HG02970 (cell line): ENCODE measurements around the gene NUDT14.

Experiments
- ATAC-seq: cut with Tn5 transposase; IDR thresholded peaks from one replicate; pipeline ENCODE4 v1.9.1; 2021; ENCODE audit warnings: mild to moderate bottlenecking, moderate library complexity, moderate number of reproducible peaks; ENCODE audit not compliant: unreplicated experiment, low FRiP score

The NUDT14 gene

DNA sequence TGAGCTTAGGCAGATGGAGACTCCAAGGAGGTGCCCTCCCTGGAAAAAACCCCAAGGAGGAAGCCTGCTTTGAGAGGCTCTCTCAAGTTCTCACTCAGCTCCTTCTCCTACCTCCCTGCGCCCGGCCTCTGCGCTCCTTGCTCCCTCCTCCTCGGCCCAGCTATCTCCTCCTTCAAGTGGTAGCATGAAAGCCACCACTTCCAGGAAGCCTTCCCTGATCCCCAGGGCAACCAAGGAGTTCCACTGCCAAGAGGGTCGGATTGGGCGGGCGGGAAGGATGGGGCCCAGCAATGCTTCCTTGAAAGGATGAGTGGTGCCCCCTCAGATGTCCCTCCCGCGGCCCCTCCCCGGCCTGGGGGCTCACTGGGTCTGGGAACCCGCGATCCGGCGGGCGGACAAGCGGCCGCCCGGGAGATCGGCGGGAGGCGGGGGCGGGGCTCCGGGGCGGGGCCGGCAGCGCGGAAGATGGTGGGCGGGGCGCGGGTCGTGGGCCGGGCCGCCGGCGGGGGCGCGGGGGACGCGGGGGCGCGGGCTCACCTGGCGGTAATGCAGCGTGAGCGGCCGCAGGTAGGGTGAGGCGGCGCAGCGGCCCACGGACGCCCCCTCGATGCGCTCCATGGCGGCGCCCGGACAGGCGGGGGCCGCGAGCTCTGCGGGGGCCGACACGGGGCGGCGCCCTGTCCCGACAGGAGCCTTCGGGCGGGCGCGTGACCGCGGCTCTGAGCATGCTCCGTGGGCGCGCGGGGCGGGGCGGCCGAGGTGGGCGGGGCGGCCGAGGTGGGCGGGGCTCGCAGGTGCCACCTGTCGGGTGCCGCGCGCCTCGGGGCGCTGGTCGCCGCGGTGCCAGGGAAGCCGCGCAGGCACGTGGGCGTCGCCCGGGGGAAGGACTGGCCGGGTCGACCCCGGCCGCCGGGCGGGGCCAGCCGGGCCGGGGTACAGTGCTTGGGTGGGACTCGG, at the start of gene NUDT14:
NUDT14 (minus strand) TSS at position 721 of the 957 bp plus-strand sequence; CDS start at position 618, 103 bp downstream.
- ATAC-seq: peak; percentile 64

GRCh38 chr14:105229099-105229655, 48.1 kb upstream of the NUDT14 start:
- no peak for ATAC-seq

- no peak for ATAC-seq
Observed at GRCh38 chr14:105228562-105228961, 47.5 kb upstream of the NUDT14 start.

- no peak for ATAC-seq
Observed at GRCh38 chr14:105227346-105227745, 46.2 kb upstream of the NUDT14 start.

DNA sequence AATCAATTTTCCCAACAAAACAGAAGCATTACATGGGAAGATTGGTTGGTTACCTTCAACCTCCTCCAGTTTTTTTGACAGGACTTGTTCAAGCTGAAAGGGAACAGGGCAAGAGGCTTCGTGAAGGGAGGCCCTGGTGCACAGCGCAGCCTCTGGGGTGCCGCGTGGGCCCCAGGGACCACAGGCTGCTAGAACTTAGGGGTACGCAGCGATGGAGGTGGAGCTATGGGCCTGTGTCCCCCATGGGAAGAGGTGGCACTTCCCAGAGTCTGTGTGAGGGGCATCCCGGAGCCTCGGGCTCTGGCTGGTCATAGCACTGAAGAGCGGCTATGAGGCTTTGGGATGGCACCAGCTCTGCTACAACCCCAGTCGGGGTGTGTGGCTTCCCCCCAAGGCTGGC, 45.1 kb upstream of the NUDT14 start:
- ATAC-seq: no peak

GRCh38 chr14:105224845-105225570, 43.9 kb upstream of the NUDT14 start:
- no peak for ATAC-seq

GRCh38 chr14:105223770-105224544, 42.8 kb upstream of the NUDT14 start:
- ATAC-seq: no peak

DNA sequence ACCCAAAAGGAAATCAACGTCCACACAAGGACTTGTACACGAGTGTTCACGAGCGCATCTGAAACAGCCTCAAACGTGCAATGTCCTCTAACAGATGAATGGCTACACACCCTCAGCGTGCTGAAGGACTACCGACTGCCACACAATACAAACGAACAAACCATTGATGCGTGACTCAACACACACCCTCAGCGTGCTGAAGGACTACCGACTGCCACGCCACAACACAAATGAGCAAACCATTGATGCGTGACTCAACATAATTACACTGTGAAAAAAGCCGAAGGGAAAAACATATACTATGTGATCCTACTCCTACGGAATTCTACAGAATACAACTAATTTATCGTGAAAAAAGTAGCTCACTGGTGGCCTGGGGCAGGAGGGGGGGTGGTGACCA, 42.1 kb upstream of the NUDT14 start:
- no peak for ATAC-seq

- ATAC-seq: no peak
Observed at GRCh38 chr14:105221598-105222178, 40.6 kb upstream of the NUDT14 start.

- no peak for ATAC-seq
Observed at GRCh38 chr14:105220699-105221597, 39.8 kb upstream of the NUDT14 start.

DNA sequence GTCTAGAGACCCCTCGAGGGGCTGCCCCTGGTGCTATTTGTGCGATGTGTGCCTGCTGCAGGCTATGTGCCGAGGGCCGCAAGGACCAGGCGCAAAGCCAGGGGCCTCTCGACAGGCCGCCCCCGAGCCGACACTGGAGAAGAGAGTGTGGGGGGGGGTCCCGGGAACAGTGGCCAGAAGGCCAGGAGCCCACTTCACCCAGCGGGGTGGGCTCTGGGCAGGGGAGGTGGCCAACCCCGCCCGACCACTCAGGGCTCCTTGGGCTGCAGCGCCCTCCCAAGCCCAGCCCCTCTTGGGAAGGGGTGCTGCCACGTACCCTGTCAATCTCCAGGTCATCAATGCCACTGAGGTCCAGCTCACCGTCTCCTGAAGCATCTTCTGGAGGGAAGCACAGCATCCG, 38.6 kb upstream of the NUDT14 start:
- no peak for ATAC-seq

DNA sequence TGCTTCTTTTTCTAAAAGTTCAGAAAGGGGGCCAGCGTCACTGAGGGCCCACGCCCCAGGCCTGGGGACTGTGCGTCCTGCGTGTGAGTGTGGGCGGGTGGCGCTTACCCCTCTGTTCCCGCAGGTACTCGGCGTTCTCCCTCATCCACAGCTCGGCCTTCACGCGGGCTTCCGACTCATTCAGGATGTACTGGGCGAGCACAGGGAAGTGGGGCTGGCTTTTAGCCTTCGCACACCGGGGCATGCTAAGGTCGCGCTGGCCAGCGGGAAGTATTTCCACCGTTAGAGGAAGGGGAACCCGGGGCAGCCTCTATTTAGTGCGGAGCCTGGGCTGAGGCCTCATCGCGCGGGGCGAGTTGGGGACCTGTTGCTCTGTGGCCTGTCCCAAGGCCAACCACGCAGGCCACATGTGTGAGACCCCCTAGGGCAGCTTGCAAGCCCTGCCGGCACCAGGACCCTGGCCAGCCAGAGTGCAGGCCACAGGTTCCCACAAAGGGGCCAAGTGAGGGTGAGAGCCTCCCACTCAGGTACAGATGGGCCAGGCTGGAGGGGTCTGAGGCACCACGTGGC, 38.0 kb upstream of the NUDT14 start:
- ATAC-seq: no peak

DNA sequence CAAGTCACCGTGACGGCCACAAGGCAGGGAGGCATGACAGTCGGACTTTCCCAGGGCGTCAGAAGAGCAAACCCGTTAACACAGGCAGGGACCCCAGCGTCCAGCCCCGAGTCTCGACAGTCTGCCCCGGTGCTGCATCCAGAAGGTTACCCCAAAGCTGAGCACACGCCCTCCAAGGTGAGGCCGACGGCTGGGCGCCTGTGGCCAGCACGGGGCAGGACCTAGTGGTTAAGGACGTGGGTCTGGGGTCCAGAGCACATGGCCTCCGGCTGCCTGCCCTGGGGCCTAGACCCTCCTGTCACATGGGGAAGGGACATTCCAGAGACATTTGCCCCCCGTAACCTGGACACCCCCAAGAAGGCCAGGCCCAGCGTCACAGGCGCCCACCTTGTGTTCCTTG, 37.5 kb upstream of the NUDT14 start:
- no peak for ATAC-seq

- no peak for ATAC-seq
Observed at GRCh38 chr14:105217774-105218173, 36.7 kb upstream of the NUDT14 start.

DNA sequence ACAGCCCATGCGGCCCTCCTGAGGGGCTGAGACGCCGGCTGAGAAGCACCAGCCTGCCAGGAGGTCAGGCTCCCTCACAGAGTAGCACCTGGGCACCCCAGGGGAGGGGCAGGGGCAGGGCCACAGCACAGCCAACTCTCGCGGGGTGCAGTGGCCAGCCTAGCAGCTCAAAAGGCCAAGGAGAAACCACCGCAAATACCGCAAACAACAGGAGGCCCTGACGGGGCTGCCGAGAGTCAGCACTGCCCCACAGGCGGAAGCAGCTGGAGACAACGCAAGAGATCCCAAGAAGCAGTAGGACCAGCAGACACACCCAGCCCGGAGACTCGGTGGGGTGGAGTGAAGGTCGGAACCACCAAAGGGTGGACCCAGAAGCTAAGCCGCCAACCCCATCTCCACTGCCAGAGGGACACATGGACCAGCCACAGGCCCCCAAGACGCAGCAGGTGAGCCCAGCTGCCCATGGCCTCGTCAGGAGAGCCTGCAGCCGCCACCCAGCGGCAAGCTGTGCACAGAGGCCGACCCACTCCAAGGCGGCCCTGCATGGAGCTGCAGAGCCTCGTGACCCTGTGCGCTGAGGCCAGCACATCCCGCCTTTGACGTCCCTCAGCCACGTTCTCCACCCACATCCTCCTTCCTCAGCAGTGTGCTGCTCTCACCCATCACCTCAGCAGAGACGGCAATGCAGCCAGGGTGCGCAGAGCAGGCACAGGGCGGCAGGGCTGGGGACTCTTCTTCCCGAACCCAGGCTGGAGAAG, 35.6 kb upstream of the NUDT14 start:
- ATAC-seq: no peak

GRCh38 chr14:105215602-105216001, 34.5 kb upstream of the NUDT14 start:
- ATAC-seq: no peak

GRCh38 chr14:105214324-105214915, 33.3 kb upstream of the NUDT14 start:
- ATAC-seq: no peak

DNA sequence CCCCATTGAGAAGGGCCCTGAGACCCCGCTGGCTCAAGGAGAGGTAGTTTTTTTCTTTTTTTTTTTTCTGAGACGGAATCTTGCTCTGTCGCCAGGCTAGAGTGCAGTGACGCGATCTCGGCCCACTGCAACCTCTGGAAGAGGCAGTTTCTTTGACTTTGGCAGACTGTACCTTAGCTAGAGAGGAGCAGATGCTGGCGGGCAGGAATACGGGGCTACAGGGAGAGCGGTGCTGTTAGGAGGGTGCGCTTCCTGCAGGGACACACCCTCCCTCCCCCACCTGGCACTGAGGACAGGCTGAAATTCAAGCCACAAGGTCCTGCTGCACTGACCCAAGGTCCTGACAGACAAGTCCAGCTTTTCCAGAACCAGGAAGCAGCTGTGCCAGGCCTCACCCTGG, 32.2 kb upstream of the NUDT14 start:
- no peak for ATAC-seq
